Mesenteric fat pad (tissue), 1 donor: Measurements from ENCODE around the gene SPDYE6. TPM values are rescaled to one million over a fixed set of nuclear protein-coding genes. Genes with fewer than 3 reads are reported as not detected.
"Not testable (repeated sequence)": the region's sequence is repeated elsewhere in the genome, so short reads cannot be mapped to it uniquely, and the experiment has no call there.

Source experiments
- DNase-seq: peaks from one replicate; pipeline ENCODE4 v3.0.0-alpha.2; 2020; ENCODE audit warnings: low spot score
- total RNA-seq: library from RNA; stranded (reverse); fragmentation: NEBNext Ultra II Directional; extraction: Animal tissue kit (Norgen Biotek cat#: 25700); gene quantifications from one replicate; pipeline ENCODE4 v1.2.1, GENCODE V29; 2021
- donor health status: DM: yes; HTN: yes; CAD: no.

SPDYE6 gene
- total RNA-seq, 1 donor from 2014 or later: not detected

DNA sequence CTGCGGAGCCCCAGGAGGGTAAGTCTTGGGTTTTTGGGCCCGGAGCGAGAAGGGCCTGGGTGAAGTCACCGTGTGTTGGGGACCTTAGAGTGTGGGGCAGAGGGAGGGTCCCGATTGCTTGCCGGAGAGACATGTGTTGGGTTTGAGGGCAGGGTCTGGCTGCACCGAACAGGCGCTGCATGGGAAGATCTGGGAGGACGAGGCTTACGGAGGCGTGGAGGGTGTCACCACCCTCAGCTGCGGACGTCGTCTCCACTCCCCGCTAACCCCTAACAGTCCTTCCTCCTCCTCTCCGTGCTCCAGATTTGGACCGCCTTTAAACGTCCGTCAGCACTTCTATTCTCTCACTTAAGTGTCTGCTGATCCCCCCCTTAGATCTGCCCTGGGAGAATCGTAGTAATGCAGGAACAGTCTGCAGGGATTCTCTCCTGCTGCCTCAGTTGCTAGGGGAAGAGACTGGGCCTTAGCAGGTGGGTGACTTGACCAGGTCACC lies 8.2 kb upstream of the SPDYE6 start:
- not testable (repeated sequence) for DNase-seq

DNA sequence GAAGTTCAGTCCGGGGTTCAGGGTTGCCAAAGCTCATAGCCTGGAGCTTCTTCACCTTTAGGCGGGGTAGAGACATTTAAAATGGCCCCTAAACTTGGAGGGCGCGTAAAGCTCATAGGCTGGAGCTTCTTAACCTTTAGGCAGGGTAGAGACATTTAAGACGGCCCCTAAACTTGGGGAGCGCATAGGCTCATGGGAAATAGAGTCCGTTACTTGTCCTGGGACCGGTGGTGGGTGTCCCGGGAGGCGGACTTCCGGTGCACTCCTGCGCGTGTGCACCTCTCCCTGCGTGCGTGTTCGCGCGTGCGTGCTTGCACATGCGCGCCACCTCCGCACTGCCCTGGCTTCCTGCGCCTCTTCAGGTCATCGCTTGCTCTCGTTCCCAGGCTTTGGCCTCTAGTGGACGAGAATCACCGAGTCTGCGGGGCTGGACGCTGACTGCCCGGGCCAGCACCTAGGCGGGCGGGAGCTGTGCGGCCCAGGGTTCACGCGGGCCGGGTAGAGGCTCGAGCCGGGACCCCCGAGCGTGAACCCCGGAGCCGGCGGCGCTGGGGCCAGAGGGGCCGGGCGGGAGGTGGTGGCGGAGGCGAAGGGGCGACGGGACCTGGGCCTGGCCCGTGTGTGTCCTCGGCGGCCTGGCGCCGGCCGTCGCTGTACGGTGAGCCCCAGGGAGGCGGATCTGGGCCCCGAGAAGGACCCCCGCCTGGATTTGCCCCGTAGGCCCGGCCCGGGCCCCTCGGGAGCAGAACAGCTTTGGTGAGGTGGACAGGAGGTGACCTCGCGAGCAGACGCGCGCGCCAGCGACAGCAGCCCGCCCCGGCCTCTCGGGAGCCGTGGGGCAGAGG lies 7.5 kb upstream of the SPDYE6 start:
- DNase-seq: peak; percentile 96

DNA sequence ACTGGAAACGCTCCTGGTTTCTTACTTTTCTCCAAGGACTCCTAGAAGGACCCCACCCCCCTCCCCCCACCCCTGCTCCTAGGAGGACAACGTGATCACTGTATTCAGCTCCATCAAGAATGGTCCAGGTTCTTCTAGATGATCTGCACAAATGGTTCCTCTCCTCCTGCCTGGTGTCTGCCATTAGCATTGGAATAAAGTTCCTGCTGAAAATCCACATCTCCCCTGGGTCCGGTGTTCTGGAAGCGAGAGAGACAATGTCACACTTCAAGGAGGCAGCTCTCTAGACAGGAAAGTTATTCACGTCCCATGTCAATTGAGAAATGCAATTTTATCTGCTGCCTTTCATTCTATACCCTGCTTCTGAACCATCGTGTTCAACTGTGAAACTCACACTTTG lies 9.3 kb downstream of the SPDYE6 start:
- not testable (repeated sequence) for DNase-seq

DNA sequence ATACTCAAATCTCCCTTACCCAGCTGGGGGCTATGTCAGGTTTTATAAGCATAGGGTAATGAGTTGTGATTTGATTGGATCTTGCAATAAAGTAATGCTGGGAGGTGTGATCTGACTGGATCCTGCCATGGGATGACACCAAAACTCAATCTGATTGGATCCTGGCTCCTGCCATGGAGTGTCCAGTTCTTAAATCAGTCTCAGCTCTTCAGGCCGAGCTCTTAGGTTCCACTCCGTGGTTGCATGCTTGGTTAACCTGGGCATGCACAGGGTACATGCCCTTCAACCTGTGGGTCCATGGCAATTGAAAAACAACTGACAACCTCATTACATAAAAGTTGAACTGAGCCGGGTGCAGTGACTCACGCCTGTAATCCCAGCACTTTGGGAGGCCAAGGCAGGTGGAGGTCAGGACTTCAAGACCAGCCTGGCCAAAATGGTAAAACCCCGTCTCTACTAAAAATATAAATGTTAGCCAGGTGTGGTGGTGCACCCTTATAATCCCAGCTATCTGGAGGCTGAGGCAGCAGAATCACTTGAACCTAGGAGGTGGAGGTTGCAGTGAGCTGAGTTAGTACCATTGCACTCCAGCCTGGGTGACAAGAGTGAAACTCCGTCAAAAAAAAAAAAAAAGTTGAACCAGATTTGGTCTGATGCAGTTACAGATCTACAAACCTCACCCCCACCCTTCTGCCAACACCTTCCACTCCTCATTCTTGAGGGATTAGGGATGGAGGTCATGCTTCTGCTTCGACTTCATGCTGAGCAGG lies 15.5 kb downstream of the SPDYE6 start:
- not testable (repeated sequence) for DNase-seq

DNA sequence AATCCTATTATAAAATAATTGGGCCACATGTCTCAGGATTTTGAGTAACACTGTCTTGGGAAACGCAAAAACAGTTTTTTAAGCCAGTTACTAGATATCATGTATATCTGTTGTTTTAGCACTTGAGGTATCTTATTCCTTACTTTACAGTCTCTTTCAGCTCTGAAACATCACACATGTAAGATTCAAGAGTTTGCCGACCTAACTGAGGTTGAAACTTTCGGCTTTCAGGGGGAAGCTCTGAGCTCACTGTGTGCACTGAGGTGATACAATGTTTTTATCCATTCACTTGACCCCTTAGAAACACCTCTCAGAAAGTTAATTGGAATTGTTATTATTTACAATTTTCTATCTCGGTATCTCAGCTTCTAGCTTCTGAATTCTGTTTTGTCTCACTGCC lies 18.8 kb downstream of the SPDYE6 start:
- not testable (repeated sequence) for DNase-seq

DNA sequence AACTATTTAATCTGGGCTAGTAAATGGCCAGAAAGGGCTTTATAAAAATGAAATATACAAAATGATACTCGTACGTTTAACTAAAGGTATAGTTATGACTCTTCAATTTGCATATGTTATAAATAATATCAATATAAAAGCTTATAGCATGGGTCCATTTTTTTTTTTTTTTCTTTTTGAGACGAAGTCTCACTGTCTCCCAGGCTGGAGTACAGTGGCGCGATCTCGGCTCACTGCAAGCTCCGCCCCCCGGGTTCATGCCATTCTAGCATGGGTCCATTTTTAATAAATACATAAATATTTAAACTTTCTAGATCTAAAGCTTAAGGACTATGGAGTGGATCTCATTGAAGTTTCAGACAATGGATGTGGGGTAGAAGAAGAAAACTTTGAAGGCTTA lies 19.2 kb downstream of the SPDYE6 start:
- DNase-seq: not testable (repeated sequence)

DNA sequence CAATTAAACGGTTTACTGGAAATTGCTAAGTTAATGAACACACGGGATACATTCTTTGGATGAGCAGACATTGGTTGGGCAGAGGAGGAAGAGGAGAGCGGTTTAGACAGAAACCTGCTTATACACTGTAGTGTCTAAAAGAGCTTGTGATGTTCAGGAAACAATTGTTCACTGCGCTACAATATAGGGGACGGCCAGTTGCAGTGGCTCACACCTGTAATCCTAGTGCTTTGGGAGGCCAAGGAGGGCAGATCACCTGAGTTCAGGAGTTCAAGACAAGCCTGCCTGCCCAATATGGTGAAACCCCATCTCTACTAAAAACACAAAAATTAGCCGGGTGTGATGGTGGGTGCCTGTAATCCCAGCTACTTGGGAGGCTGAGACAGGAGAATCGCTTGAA lies 20.7 kb downstream of the SPDYE6 start:
- not testable (repeated sequence) for DNase-seq

DNA sequence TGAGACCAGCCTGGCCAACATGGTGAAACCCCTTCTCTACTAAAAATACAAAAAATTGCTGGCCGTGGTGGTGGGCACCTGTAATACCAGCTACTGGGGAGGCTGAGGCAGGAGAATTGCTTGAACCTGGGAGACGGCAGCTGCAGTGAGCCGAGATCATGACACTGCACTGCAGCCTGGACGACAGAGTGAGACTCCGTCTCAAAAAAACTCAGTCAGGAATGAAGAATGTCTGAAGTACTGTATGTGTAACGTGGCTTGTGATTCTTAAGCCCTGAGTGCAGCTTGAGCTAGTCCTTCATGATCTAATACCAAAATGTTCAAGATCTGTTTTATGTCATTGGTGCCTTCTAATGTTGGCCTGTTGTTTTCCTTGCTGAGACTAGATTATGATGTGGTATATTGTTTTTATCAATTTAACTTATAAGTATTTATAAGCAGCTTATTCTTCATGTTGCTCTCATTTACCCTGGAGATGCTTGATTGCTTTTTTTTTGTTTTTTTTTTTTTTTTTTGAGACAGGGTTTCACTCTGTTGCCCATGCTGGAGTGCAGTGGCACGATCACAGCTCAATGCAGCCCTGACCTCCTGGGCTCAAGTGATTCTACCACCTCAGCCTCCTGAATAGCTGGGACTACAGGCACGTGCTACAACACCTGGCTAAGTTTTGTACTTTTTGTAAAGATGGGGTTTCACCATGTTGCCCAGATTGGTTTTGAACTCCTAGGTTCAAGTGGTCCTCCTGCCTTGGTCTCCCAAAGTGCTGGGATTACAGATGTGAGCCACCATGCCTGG lies 25.4 kb downstream of the SPDYE6 start:
- DNase-seq: not testable (repeated sequence)

DNA sequence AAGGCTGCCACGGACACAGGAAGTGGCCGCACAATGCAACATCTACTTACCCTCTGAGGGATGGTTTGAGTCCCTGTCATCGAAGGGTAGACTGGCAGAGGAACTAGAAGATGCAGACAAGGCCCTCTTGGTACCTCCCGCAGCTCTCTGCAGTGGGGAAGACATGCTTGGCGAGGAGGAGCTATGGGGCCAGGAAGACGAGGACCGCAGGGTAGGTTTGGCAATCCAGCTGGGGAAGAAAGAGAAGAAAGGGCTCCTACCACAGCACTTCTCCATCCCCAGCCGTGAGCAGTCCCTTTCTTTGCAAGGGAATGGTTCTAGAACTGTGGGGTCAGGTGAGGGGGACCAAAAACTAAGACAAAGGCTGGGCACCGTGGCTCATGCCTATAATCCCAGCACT lies 26.9 kb downstream of the SPDYE6 start:
- DNase-seq: not testable (repeated sequence)

DNA sequence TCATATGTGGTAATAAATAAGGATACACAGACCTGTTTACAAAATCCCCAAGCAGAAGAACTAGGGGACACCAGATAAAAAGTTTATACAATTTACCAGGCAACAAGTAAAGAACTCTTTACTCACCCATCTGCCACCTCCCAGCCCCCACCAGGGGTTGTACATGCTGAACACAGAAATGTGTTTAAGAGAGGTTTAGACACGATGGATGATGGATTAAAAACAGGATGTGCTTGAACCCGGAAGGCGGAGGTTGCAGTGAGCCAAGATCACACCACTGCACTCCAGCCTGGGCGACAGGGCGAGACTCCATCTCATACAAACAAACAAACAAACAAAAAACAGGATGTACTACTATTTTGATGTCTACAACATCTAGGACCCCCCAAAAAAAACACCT lies 27.4 kb downstream of the SPDYE6 start:
- not testable (repeated sequence) for DNase-seq

DNA sequence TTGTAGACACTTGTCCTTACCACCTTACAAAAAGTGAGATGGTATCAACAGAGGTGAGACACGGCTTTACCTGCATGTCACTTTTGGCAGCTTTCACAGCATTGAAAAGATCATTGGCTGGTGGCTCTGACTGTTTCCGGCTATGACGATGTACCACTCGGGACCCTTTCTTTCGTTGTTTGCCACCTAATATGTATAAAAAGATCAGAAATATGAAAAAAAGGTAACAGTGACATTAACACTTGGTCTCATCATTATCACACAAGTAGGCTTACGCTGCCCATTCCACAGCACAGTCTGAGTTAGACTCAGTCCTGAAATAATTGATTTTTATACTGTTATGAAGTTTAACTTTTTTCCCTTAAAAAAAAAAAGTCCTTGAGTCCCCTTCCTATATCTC lies 29.1 kb downstream of the SPDYE6 start:
- DNase-seq: not testable (repeated sequence)

DNA sequence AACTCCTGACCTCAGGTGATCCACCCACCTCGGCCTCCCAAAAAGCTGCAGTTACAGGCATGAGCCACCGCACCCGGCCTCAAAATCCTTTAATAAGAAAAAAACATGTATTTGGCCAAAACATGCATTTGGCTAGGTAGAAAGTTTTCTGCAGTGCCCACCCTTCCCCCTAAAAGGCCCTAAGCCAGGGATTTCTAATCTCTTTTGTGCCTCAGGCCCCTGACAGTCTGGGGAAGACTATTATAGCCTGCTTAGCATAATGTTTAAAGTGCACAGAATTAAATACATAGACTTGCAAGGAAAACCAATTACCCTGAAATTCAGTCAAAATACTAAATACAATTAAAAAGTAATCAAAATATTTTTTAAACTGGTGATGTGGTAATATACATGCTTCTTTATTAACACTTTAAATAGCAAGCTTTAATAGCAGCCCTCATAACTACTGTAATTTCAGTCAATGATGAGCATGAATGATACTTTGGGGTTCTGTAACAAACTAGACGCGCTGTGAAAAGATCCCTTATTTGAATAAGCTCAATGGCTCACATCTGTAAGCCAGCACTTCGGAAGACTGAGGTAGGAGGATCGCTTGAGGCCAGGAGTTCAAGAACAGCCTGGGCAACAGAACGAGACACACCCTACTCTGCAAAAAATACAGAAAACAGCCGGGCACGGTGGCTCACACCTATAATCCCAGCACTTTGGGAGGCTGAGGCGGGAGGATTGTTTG lies 29.9 kb downstream of the SPDYE6 start:
- DNase-seq: no peak

DNA sequence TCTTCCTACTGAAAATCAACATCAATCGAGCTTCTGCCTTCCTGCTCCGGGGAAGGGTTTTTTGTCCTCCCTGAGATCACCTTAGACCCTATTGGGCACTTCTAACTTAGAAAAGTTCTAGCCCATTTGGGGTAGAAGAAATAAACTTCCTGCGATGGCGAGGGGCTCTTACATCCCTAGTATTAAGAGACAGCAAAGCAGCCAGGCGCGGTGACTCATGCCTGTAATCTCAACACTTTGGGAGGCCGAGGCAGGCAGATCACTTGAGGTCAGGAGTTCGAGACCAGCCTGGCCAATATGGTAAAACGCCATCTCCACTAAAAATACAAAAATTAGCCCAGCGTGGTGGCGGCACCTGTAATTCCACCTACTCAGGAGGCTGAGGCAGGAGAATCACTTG lies 31.1 kb downstream of the SPDYE6 start:
- DNase-seq: not testable (repeated sequence)

DNA sequence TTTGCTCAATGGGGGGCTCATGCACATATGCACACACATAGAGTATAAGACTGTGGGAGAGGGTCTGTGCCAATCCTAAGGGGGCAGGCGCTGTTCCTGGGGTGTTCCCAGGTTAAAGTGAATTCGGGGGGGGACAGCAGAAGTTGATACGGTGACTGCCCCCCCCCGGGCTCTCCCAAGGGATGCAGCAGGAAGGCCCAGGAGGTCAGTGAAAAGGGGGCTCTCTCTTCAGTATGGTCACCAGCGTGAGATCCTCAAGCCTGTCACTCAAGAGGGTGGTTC lies 32.4 kb downstream of the SPDYE6 start:
- DNase-seq: no peak

DNA sequence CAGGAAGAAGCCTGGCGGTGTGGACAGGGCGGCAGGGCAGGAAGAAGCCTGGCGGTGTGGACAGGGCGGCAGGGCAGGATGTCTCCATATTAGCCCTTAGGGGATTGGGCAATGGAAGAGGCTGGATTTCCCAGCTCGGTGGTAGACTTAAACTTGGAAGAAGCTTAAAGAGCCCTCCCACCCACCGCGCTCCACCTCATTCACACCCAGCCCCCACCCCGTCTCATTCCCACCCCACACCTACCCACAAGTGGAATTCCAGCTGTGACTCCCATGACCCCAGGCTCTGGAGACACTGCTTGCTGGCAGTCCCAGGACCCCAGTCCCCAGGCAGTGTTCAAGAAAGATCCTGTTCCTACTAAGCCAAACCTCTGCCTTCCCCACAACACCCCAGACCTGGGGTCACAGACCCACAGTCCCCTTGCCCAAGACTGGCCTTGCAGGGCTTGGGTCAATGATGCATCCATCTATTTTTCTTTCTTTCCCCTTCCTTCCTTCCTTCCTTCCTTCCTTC lies 34.0 kb downstream of the SPDYE6 start:
- peak; percentile 55 for DNase-seq

DNA sequence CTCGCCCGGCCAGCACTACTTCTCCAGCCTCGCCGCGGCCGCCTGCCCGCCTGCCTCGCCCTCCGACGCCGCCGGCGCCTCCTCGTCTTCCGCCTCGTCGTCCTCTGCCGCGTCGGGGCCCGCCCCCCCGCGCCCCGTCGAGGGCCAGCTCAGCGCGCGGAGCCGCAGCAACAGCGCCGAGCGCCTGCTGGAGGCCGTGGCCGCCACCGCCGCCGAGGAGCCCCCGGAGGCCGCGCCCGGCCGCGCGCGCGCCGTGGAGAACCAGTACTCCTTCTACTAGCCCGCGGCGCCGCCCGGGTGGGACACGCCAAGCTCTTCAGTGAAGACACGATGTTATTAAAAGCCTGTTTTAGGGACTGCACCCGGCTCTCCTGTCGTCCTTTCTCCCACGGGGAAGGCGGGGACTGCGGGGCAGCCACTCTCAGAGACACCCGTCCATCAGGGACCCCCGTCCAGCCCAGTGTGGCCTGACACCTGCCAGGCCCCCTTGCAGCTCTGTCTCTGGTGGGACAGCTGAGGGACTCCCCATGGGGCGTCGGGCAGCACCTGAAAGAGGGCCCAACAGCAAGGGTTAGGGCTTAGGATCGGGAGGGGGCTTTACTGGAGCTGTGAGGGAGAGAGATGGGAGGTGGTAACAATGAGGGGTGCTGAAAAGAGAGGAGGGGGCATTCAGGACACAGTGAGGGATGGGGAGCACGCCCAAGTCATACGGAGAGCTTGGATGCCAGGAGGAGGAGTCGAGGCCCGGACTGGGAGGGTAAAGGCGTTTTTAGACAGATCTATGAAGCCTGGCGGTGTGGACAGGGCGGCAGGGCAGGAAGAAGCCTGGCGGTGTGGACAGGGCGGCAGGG lies 34.7 kb downstream of the SPDYE6 start:
- DNase-seq: peak; percentile 89

DNA sequence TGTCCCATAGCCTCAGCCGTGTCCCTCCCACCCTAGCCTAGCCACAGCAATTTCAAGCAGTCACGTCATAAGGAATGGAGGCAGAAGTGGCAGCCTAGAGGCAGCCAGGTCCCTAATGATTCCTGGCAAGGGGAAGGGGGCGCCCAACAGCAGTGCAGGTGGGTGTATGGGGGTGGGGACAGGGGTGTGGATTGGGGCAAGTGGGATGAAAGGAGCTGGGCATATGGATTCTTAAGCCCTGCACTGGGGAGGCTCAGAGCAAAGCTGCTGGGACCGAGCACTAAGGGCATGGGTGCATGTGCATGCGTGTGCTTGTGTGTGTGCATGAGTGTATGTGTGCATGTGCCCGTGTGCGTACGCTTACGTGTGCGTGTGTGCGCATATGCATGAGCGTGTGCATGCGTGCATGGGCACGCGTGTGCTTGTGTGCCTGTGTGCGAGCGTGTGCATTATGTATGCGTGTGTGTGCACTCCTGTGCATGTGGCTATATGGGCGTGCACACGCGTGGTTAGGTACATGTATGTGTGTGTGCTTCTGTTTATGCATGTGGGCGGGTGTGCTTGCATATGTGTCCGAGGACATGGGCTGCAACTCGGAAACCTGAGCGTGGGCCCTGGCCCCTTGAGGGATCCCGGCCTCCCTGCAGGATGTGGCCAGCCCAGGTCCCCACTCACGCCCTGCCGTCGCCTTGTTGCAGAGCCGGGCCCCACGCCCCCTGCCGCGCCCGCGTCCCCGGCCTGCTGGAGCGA lies 35.5 kb downstream of the SPDYE6 start:
- no peak for DNase-seq

DNA sequence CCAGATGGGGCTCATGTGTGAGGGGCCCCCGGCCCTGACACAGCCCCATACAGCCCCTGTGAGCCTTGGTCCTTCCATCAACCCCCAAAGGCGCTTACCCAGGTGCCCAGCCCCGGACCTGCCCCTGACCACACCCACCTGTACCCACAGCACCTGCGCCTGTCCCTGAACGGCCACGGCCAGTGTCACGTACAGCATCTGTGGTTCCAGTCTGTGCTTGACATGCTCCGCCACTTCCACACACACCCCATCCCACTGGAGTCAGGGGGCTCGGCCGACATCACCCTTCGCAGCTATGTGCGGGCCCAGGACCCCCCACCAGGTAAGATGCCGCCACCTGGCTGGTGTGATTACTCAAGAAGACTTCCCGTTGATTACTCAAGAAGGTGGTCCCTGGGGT lies 36.1 kb downstream of the SPDYE6 start:
- DNase-seq: peak; percentile 86

DNA sequence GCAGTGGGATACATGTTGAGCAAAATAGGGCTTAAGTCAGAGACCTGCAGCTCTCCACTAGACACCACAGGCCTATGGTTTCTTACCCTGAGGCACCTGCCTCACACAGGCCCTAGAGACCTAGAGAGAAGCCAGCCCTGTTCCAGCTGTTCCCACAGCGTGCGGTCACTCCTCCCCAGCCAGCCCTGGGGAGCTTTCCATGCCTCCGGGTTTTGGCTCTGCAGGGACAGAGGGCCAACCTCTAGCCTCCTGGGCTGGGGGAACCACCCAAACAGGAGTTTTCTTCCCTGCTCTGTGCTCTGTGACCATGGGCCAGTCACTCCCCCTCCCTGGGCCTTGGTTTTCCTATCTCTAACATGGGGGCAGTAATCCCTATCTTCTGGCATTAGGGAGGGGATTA lies 36.6 kb downstream of the SPDYE6 start:
- no peak for DNase-seq
